IPS-NIHi7 (cell line): ENCODE measurements around the gene RASAL3.

Source experiments
- DNase-seq: peaks from one replicate; pipeline ENCODE4 v3.0.0; 2012; ENCODE audit warnings: mixed read lengths; ENCODE audit errors: extremely low spot score

Gene RASAL3

GRCh38 chr19:15436012-15436825 lies 28.1 kb downstream of the RASAL3 start:
- no peak for DNase-seq

GRCh38 chr19:15433519-15434069 lies 30.8 kb downstream of the RASAL3 start:
- DNase-seq, result no peak

- peak; percentile 98 for DNase-seq
Measured at GRCh38 chr19:15432629-15433518, 31.5 kb downstream of the RASAL3 start.

GRCh38 chr19:15432018-15432494 lies 32.3 kb downstream of the RASAL3 start:
- DNase-seq, result peak; percentile 52

- DNase-seq, result no peak
Measured at GRCh38 chr19:15431396-15432017, 32.8 kb downstream of the RASAL3 start.

GRCh38 chr19:15430526-15431120 lies 33.7 kb downstream of the RASAL3 start:
- DNase-seq, result no peak

- DNase-seq, result no peak
Measured at GRCh38 chr19:15429825-15430467, 34.4 kb downstream of the RASAL3 start.

- DNase-seq, result no peak
Measured at GRCh38 chr19:15428956-15429824, 35.2 kb downstream of the RASAL3 start.

GRCh38 chr19:15427991-15428471 lies 36.3 kb downstream of the RASAL3 start:
- no peak for DNase-seq

GRCh38 chr19:15427350-15427700 lies 37.0 kb downstream of the RASAL3 start:
- no peak for DNase-seq

- DNase-seq, result no peak
Measured at GRCh38 chr19:15426485-15427349, 37.6 kb downstream of the RASAL3 start.

- no peak for DNase-seq
Measured at GRCh38 chr19:15425321-15425950, 38.9 kb downstream of the RASAL3 start.

GRCh38 chr19:15424692-15425272 lies 39.6 kb downstream of the RASAL3 start:
- no peak for DNase-seq

- no peak for DNase-seq
Measured at GRCh38 chr19:15424121-15424520, 40.2 kb downstream of the RASAL3 start.

- no peak for DNase-seq
Measured at GRCh38 chr19:15423130-15423529, 41.2 kb downstream of the RASAL3 start.

GRCh38 chr19:15422296-15423075 lies 41.9 kb downstream of the RASAL3 start:
- DNase-seq, result no peak

- DNase-seq, result no peak
Measured at GRCh38 chr19:15421721-15422260, 42.6 kb downstream of the RASAL3 start.
